Activated B cell treated with CpG ODN at 0.5 μM for 24 hours (primary cell): Measurements from ENCODE around the gene CACTIN. TPM values are rescaled to one million over a fixed set of nuclear protein-coding genes. Genes with fewer than 3 reads are reported as not detected.
"Not testable (repeated sequence)": the region's sequence is repeated elsewhere in the genome, so short reads cannot be mapped to it uniquely, and the experiment has no call there.

Experiments
- ATAC-seq: fragments of 200-7000 bp; cut with Tn5 transposase; one replicate; pipeline ENCODE4 v1.10.0; 2021; ENCODE audit warnings: low read depth, mild to moderate bottlenecking, moderate library complexity
- CTCF ChIA-PET: fragments of 350-600 bp; sonication (Branson Sonifier 250); formaldehyde crosslinking; loops from one replicate; lab custom pipeline; 2021; ENCODE audit warnings: antibody characterized with exemption; lab: Charles Lee
- POLR2A ChIA-PET: fragments of 350-600 bp; sonication (Branson Sonifier 250); formaldehyde crosslinking; loops from one replicate; lab custom pipeline; 2021; ENCODE audit warnings: antibody characterized with exemption; lab: Charles Lee
- DNase-seq: peaks from one replicate; pipeline ENCODE4 v3.0.0; 2022
- H3K27ac Mint-ChIP-seq: one replicate; pipeline ENCODE4 v1.8.0; 2020; ENCODE audit warnings: mixed read lengths
- H3K27me3 Mint-ChIP-seq: one replicate; pipeline ENCODE4 v1.8.0; 2021; ENCODE audit warnings: mixed read lengths
- H3K36me3 Mint-ChIP-seq: one replicate; pipeline ENCODE4 v1.8.0; 2021; ENCODE audit warnings: low read depth, mixed read lengths
- H3K4me1 Mint-ChIP-seq: one replicate; pipeline ENCODE4 v1.8.0; 2021; ENCODE audit warnings: mixed read lengths
- H3K4me3 Mint-ChIP-seq: one replicate; pipeline ENCODE4 v1.8.0; 2020; ENCODE audit warnings: mild to moderate bottlenecking, mixed read lengths
- H3K9me3 Mint-ChIP-seq: one replicate; pipeline ENCODE4 v1.8.0; 2020; ENCODE audit warnings: mixed read lengths
- intact Hi-C: fragments of 100-400 bp; cut with micrococcal nuclease; formaldehyde crosslinking; loops from one replicate; pipeline ENCODE4 v1.15.1; 2024
- total RNA-seq: library from RNA; stranded (reverse); gene quantifications from 2 replicates; pipeline ENCODE4 v1.2.3, GENCODE V29; 2022
- TF ChIP-seq, protein P1 (sequence below): fragments of 200-600 bp; IDR thresholded peaks from one replicate; pipeline ENCODE4 v1.8.0; 2022; ENCODE audit warnings: antibody characterized with exemption, mild to moderate bottlenecking

The CACTIN gene
- total RNA-seq, 1 donor from 2014 or later: 48.1 TPM

DNA sequence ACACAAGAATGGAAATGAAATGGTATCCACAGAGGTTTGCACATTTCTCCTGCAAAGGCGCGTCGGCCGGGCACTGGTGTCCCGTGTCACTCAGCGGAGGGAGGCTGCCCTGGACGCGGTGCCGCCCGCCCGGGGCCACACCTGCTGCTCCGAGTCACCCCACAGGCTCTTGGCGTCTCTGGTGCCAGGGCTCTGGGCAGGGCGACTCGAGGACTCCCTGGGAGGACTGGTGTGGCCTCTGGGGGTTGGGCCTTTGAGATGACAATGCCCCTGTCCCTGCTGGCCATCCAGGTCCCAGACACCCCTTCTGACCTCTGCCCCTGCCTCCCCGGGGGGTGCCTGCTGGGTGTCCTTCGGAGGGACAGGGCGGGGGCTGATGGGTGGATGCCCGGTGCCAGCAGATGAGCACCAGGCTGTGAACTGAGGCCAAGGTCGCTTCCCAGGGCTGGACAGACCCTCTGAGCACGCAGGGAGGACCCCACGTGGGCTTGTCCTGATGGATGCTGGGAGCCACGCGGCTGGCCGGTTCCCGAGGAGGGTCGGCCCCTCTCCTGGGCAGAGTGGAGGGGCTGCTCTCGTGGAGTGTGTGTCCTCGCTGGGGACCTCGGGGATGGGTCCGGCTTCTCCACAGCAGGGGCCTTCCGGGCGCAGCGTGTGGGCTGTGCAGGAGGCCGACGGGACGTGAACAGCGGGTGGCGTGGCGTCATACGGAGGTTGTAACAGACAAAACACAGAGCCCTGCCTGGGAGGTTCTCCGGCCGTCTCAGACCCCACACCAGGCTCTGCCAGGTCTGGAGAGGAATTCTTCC is 4.7 kb upstream of the CACTIN start:
- CTCF ChIA-PET: no interaction called here
- H3K36me3 Mint-ChIP-seq: peaks cover 7% of the 10 kb centered on the region

GRCh38 chr19:3628766-3629165 is 2.2 kb upstream of the CACTIN start:
- H3K27ac Mint-ChIP-seq, DNase-seq, H3K4me3 Mint-ChIP-seq, CTCF ChIA-PET, H3K27me3 Mint-ChIP-seq, H3K36me3 Mint-ChIP-seq, H3K9me3 Mint-ChIP-seq, intact Hi-C loops, ATAC-seq: not testable (repeated sequence)
- POLR2A ChIA-PET: interaction anchor here (0.6 to 0.7 kb wide), 3 partner anchors 62 to 1977 kb away, joined by 3 to 8 read pairs (median 3); no protein-coding TSS in a partner anchor
- H3K4me1 Mint-ChIP-seq: peaks cover 30% of the 10 kb centered on the region

More for the DNA sequence above, 4.7 kb upstream of the CACTIN start:
- no peaks in the 10 kb centered on the region for H3K27me3 Mint-ChIP-seq
- POLR2A ChIA-PET: no interaction called here
- DNase-seq: no peak
- no peak overlapping the region for H3K27ac Mint-ChIP-seq
- peaks cover 11% of the 10 kb centered on the region for H3K4me1 Mint-ChIP-seq
- TF ChIP-seq, protein P1, sequence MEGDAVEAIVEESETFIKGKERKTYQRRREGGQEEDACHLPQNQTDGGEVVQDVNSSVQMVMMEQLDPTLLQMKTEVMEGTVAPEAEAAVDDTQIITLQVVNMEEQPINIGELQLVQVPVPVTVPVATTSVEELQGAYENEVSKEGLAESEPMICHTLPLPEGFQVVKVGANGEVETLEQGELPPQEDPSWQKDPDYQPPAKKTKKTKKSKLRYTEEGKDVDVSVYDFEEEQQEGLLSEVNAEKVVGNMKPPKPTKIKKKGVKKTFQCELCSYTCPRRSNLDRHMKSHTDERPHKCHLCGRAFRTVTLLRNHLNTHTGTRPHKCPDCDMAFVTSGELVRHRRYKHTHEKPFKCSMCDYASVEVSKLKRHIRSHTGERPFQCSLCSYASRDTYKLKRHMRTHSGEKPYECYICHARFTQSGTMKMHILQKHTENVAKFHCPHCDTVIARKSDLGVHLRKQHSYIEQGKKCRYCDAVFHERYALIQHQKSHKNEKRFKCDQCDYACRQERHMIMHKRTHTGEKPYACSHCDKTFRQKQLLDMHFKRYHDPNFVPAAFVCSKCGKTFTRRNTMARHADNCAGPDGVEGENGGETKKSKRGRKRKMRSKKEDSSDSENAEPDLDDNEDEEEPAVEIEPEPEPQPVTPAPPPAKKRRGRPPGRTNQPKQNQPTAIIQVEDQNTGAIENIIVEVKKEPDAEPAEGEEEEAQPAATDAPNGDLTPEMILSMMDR: no peak
- H3K9me3 Mint-ChIP-seq: no peaks in the 10 kb centered on the region
- H3K4me3 Mint-ChIP-seq: no peak overlapping the region
- no peak for ATAC-seq
- intact Hi-C loops: no loop called here

GRCh38 chr19:3627351-3627723 is 747 bp upstream of the CACTIN start:
- Mint-ChIP-seq H3K27ac (peak overlapping the region; percentile 99), H3K9me3 (no peaks in the 10 kb centered on the region), H3K36me3 (peaks cover 14% of the 10 kb centered on the region), H3K27me3 (no peaks in the 10 kb centered on the region), H3K4me3 (peak overlapping the region; percentile 97), H3K4me1 (peaks cover 30% of the 10 kb centered on the region)
- intact Hi-C loops: loop anchor here (1.0 to 2.0 kb wide), 6 partner anchors 55 to 343 kb away; partner anchors contain the start of genes DAPK3, FZR1, HMG20B and MFSD12
- no peak for DNase-seq
- ChIA-PET POLR2A (interaction anchor here (0.7 to 1.5 kb wide), 3 partner anchors 18 to 127 kb away, joined by 3 to 6 read pairs (median 3); partner anchors contain the start of gene DOHH), CTCF (interaction anchor here (1.0 to 1.2 kb wide), 2 partner anchors 9 to 82 kb away, joined by 3 read pairs; no protein-coding TSS in a partner anchor)
- ATAC-seq: no peak
- TF ChIP-seq, protein P1: no peak

- CTCF ChIA-PET: no interaction called here
- Mint-ChIP-seq H3K36me3 (peaks cover 23% of the 10 kb centered on the region), H3K27me3 (no peaks in the 10 kb centered on the region), H3K27ac (peak overlapping the region; percentile 99), H3K4me1 (peaks cover 30% of the 10 kb centered on the region), H3K4me3 (peak overlapping the region; percentile 97), H3K9me3 (no peaks in the 10 kb centered on the region)
- DNase-seq (no peak), ATAC-seq (no peak)
- TF ChIP-seq, protein P1: no peak
- POLR2A ChIA-PET: interaction anchor here (0.9 kb wide), 1 partner anchor 18 kb away, joined by 4 read pairs; no protein-coding TSS in a partner anchor
- intact Hi-C loops: loop anchor here (2.0 kb wide), 4 partner anchors 69 to 345 kb away; partner anchors contain the start of genes DAPK3, FZR1, MFSD12 and PIP5K1C
These were observed 556 bp downstream of the CACTIN start for GRCh38 chr19:3625996-3626472.

DNA sequence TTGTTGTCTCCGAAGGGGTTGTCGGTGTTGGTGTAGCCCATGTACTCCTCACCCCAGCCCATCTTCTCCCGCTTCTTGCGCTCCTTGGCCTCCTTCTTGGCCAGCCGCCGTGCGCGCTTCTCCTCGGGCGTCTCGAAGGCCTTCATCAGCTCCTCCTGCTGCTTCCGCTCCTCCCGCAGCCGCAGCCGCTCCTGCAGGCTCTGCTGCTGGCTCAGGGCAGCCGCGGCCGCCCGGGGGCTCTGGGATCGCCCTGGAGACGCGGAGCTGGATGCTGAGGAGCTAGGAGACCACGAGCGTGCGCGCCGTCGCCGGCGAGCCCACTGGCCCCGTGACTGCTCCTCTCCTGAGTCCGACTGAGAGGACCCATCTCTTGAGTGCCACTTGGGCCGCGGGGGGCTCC is 2.9 kb downstream of the CACTIN start:
- H3K27me3 Mint-ChIP-seq: no peaks in the 10 kb centered on the region
- ATAC-seq (no peak), DNase-seq (no peak)
- H3K4me1 Mint-ChIP-seq: peaks cover 30% of the 10 kb centered on the region
- no peak overlapping the region for H3K4me3 Mint-ChIP-seq
- intact Hi-C loops: no loop called here
- ChIA-PET CTCF (no interaction called here), POLR2A (no interaction called here)
- TF ChIP-seq, protein P1: no peak
- no peaks in the 10 kb centered on the region for H3K9me3 Mint-ChIP-seq
- H3K36me3 Mint-ChIP-seq: peaks cover 34% of the 10 kb centered on the region
- H3K27ac Mint-ChIP-seq: no peak overlapping the region
